Measurements from ENCODE around the gene SLC25A42. TPM values are rescaled to one million over a fixed set of nuclear protein-coding genes. Genes with fewer than 3 reads are reported as not detected.
"Not testable (repeated sequence)": the region's sequence is repeated elsewhere in the genome, so short reads cannot be mapped to it uniquely, and the experiment has no call there.

Gene SLC25A42
- total and polyA plus RNA-seq, 4 donors: 3.8 to 12.5 (median 9.9) TPM

- no peaks in the 10 kb centered on the region for H3K27me3 ChIP-seq (ENCODE audit: control insufficient read depth in 1 of 2, insufficient read depth in 2 of 2, low read length in 1 of 2)
- no peaks in the 10 kb centered on the region for H3K9me3 ChIP-seq (ENCODE audit: control insufficient read depth, low read length)
- WGBS, 2 donors: 55 to 62% methylated on average over 5 of the region's 5 CpGs
- ATAC-seq (ENCODE audit: low FRiP score) (no peak), DNase-seq (no peak)
- no peaks in the 10 kb centered on the region for H3K4me1 ChIP-seq (ENCODE audit: control insufficient read depth in 1 of 2, insufficient read depth in 2 of 2, low read length in 2 of 2)
- intact Hi-C loops (cut with DNase I): no loop called here
- no peak overlapping the region for H3K27ac ChIP-seq (ENCODE audit: low read depth in 1 of 2, low read length in 2 of 2)
- no peak overlapping the region for H3K4me3 ChIP-seq (ENCODE audit: low read length in 2 of 2)
- H3K36me3 ChIP-seq (ENCODE audit: control insufficient read depth in 1 of 2, insufficient read depth in 2 of 2, low read length in 1 of 2): no peaks in the 10 kb centered on the region
Measured at GRCh38 chr19:19140476-19140875, 76.7 kb downstream of the SLC25A42 start.

GRCh38 chr19:19142347-19142746 is 78.6 kb downstream of the SLC25A42 start:
- no peak overlapping the region for H3K27ac ChIP-seq (ENCODE audit: low read depth in 1 of 2, low read length in 2 of 2)
- 87 to 94% methylated on average over 12 of the region's 12 CpGs for WGBS, 2 donors
- H3K27me3 ChIP-seq (ENCODE audit: control insufficient read depth in 1 of 2, insufficient read depth in 2 of 2, low read length in 1 of 2): no peaks in the 10 kb centered on the region
- no peaks in the 10 kb centered on the region for H3K36me3 ChIP-seq (ENCODE audit: control insufficient read depth in 1 of 2, insufficient read depth in 2 of 2, low read length in 1 of 2)
- no peak overlapping the region for H3K4me3 ChIP-seq (ENCODE audit: low read length in 2 of 2)
- H3K4me1 ChIP-seq (ENCODE audit: control insufficient read depth in 1 of 2, insufficient read depth in 2 of 2, low read length in 2 of 2): no peaks in the 10 kb centered on the region
- ATAC-seq (ENCODE audit: low FRiP score) (no peak), DNase-seq (no peak)
- H3K9me3 ChIP-seq (ENCODE audit: control insufficient read depth, low read length): no peaks in the 10 kb centered on the region
- intact Hi-C loops (cut with DNase I): no loop called here

- intact Hi-C loops (cut with DNase I): loop anchor here in 1 of 2 donors (5.0 kb wide), 1 partner anchor 197 kb away; no protein-coding TSS in a partner anchor
- DNase-seq (no peak), ATAC-seq (ENCODE audit: low FRiP score) (peak; percentile 27)
- no peaks in the 10 kb centered on the region for H3K27me3 ChIP-seq (ENCODE audit: control insufficient read depth in 1 of 2, insufficient read depth in 2 of 2, low read length in 1 of 2)
- H3K4me3 ChIP-seq (ENCODE audit: low read length in 2 of 2): no peak overlapping the region
- H3K36me3 ChIP-seq (ENCODE audit: control insufficient read depth in 1 of 2, insufficient read depth in 2 of 2, low read length in 1 of 2): peaks cover 0 to 4% of the 10 kb centered on the region in 2 donors
- H3K27ac ChIP-seq (ENCODE audit: low read depth in 1 of 2, low read length in 2 of 2): no peak overlapping the region
- H3K9me3 ChIP-seq (ENCODE audit: control insufficient read depth, low read length): no peaks in the 10 kb centered on the region
- 74 to 77% methylated on average over 17 of the region's 17 CpGs for WGBS, 2 donors
- H3K4me1 ChIP-seq (ENCODE audit: control insufficient read depth in 1 of 2, insufficient read depth in 2 of 2, low read length in 2 of 2): no peaks in the 10 kb centered on the region
Measured at GRCh38 chr19:19145281-19145680, 81.5 kb downstream of the SLC25A42 start.

- intact Hi-C loops (cut with DNase I): loop anchor here in 1 of 2 donors (2.0 to 5.0 kb wide), 2 partner anchors 29 to 196 kb away; no protein-coding TSS in a partner anchor
- Histone ChIP-seq H3K36me3 (ENCODE audit: control insufficient read depth in 1 of 2, insufficient read depth in 2 of 2, low read length in 1 of 2) (peaks cover 0 to 4% of the 10 kb centered on the region in 2 donors), H3K4me1 (ENCODE audit: control insufficient read depth in 1 of 2, insufficient read depth in 2 of 2, low read length in 2 of 2) (no peaks in the 10 kb centered on the region), H3K27ac (ENCODE audit: low read depth in 1 of 2, low read length in 2 of 2) (no peak overlapping the region), H3K27me3 (ENCODE audit: control insufficient read depth in 1 of 2, insufficient read depth in 2 of 2, low read length in 1 of 2) (no peaks in the 10 kb centered on the region), H3K4me3 (ENCODE audit: low read length in 2 of 2) (no peak overlapping the region), H3K9me3 (ENCODE audit: control insufficient read depth, low read length) (no peaks in the 10 kb centered on the region)
- peak; percentile 90 for ATAC-seq (ENCODE audit: low FRiP score)
- DNase-seq: peak; percentile 83 to 95
- 18 to 21% methylated on average over 34 to 47 of the region's 47 CpGs for WGBS, 2 donors
Measured at GRCh38 chr19:19145684-19146608, 82.2 kb downstream of the SLC25A42 start.

- 93 to 97% methylated on average over 7 of the region's 7 CpGs for WGBS, 2 donors
- Histone ChIP-seq H3K36me3 (ENCODE audit: control insufficient read depth in 1 of 2, insufficient read depth in 2 of 2, low read length in 1 of 2) (peaks cover 0 to 4% of the 10 kb centered on the region in 2 donors), H3K9me3 (ENCODE audit: control insufficient read depth, low read length) (no peaks in the 10 kb centered on the region), H3K27ac (ENCODE audit: low read depth in 1 of 2, low read length in 2 of 2) (no peak overlapping the region), H3K4me3 (ENCODE audit: low read length in 2 of 2) (no peak overlapping the region), H3K27me3 (ENCODE audit: control insufficient read depth in 1 of 2, insufficient read depth in 2 of 2, low read length in 1 of 2) (no peaks in the 10 kb centered on the region), H3K4me1 (ENCODE audit: control insufficient read depth in 1 of 2, insufficient read depth in 2 of 2, low read length in 2 of 2) (no peaks in the 10 kb centered on the region)
- no peak for DNase-seq
- intact Hi-C loops (cut with DNase I): loop anchor here in 1 of 2 donors (2.0 to 5.0 kb wide), 2 partner anchors 28 to 195 kb away; no protein-coding TSS in a partner anchor
- ATAC-seq (ENCODE audit: low FRiP score): no peak
Measured at GRCh38 chr19:19146865-19147264, 83.1 kb downstream of the SLC25A42 start.

GRCh38 chr19:19147344-19147743 is 83.5 kb downstream of the SLC25A42 start:
- WGBS, 2 donors: 94 to 95% methylated on average over 5 of the region's 5 CpGs
- no peak overlapping the region for H3K4me3 ChIP-seq (ENCODE audit: low read length in 2 of 2)
- H3K36me3 ChIP-seq (ENCODE audit: control insufficient read depth in 1 of 2, insufficient read depth in 2 of 2, low read length in 1 of 2): peaks cover 0 to 4% of the 10 kb centered on the region in 2 donors
- no peak overlapping the region for H3K27ac ChIP-seq (ENCODE audit: low read depth in 1 of 2, low read length in 2 of 2)
- H3K27me3 ChIP-seq (ENCODE audit: control insufficient read depth in 1 of 2, insufficient read depth in 2 of 2, low read length in 1 of 2): no peaks in the 10 kb centered on the region
- no peaks in the 10 kb centered on the region for H3K4me1 ChIP-seq (ENCODE audit: control insufficient read depth in 1 of 2, insufficient read depth in 2 of 2, low read length in 2 of 2)
- no peak for DNase-seq
- H3K9me3 ChIP-seq (ENCODE audit: control insufficient read depth, low read length): no peaks in the 10 kb centered on the region
- intact Hi-C loops (cut with DNase I): loop anchor here in 1 of 2 donors (2.0 to 5.0 kb wide), 2 partner anchors 27 to 195 kb away; no protein-coding TSS in a partner anchor
- no peak for ATAC-seq (ENCODE audit: low FRiP score)

GRCh38 chr19:19148504-19148903 is 84.7 kb downstream of the SLC25A42 start:
- H3K27ac ChIP-seq (ENCODE audit: low read depth in 1 of 2, low read length in 2 of 2); H3K4me1 ChIP-seq (ENCODE audit: control insufficient read depth in 1 of 2, insufficient read depth in 2 of 2, low read length in 2 of 2); H3K9me3 ChIP-seq (ENCODE audit: control insufficient read depth, low read length); DNase-seq; H3K4me3 ChIP-seq (ENCODE audit: low read length in 2 of 2); H3K36me3 ChIP-seq (ENCODE audit: control insufficient read depth in 1 of 2, insufficient read depth in 2 of 2, low read length in 1 of 2); H3K27me3 ChIP-seq (ENCODE audit: control insufficient read depth in 1 of 2, insufficient read depth in 2 of 2, low read length in 1 of 2); ATAC-seq (ENCODE audit: low FRiP score): not testable (repeated sequence)
- 97 to 98% methylated on average over 8 of the region's 8 CpGs for WGBS, 2 donors
- intact Hi-C loops (cut with DNase I): loop anchor here in 1 of 2 donors (5.0 kb wide), 1 partner anchor 194 kb away; no protein-coding TSS in a partner anchor

GRCh38 chr19:19149435-19149834 is 85.6 kb downstream of the SLC25A42 start:
- 83 to 85% methylated on average over 2 of the region's 2 CpGs for WGBS, 2 donors
- Histone ChIP-seq H3K27me3 (ENCODE audit: control insufficient read depth in 1 of 2, insufficient read depth in 2 of 2, low read length in 1 of 2) (no peaks in the 10 kb centered on the region), H3K27ac (ENCODE audit: low read depth in 1 of 2, low read length in 2 of 2) (no peak overlapping the region), H3K4me3 (ENCODE audit: low read length in 2 of 2) (no peak overlapping the region), H3K9me3 (ENCODE audit: control insufficient read depth, low read length) (no peaks in the 10 kb centered on the region), H3K4me1 (ENCODE audit: control insufficient read depth in 1 of 2, insufficient read depth in 2 of 2, low read length in 2 of 2) (no peaks in the 10 kb centered on the region), H3K36me3 (ENCODE audit: control insufficient read depth in 1 of 2, insufficient read depth in 2 of 2, low read length in 1 of 2) (peaks cover 0 to 4% of the 10 kb centered on the region in 2 donors)
- no peak for DNase-seq
- intact Hi-C loops (cut with DNase I): loop anchor here in 1 of 2 donors (5.0 kb wide), 1 partner anchor 193 kb away; no protein-coding TSS in a partner anchor
- ATAC-seq (ENCODE audit: low FRiP score): no peak
